Brain microvascular endothelial cell (primary cell): Measurements from ENCODE around the gene CYP4V2.
"Not testable (repeated sequence)": the region's sequence is repeated elsewhere in the genome, so short reads cannot be mapped to it uniquely, and the experiment has no call there.

Experiments used
- DNase-seq: peaks from one replicate; pipeline ENCODE4 v3.0.0-alpha.2; 2020
- H3K27ac ChIP-seq: fragments of 250-450 bp; sonication (Bioruptor Pico); 2 replicates; pipeline ENCODE4 v1.5.1; 2020; ENCODE audit warnings: mild to moderate bottlenecking, moderate library complexity
- H3K27me3 ChIP-seq: fragments of 250-450 bp; sonication (Bioruptor Pico); replicated peaks from 2 replicates; pipeline ENCODE4 v1.5.1; 2020; ENCODE audit warnings: mild to moderate bottlenecking
- H3K36me3 ChIP-seq: fragments of 250-450 bp; sonication (Bioruptor Pico); replicated peaks from 2 replicates; pipeline ENCODE4 v1.5.1; 2020; ENCODE audit warnings: mild to moderate bottlenecking
- H3K4me3 ChIP-seq: 2 replicates; pipeline ENCODE4 v1.5.1; 2011; ENCODE audit warnings: low read depth, mild to moderate bottlenecking, control low read depth, low read length, moderate library complexity
- CTCF ChIP-seq: IDR thresholded peaks from 2 replicates; pipeline ENCODE4 v1.5.1; 2011; ENCODE audit warnings: low read depth, mild to moderate bottlenecking, moderate library complexity, low read length, control low read depth, inconsistent platforms; ENCODE audit errors: missing control alignments
- in situ Hi-C: cut with HindIII; loops from 2 replicates; pipeline ENCODE4 v1.10.0; 2017; ENCODE audit warnings: low sequenced_read_pairs, low pct_ligation_motif_present

The CYP4V2 gene

GRCh38 chr4:186240848-186241491, 49.6 kb downstream of the CYP4V2 start:
- Histone ChIP-seq H3K36me3 (no peaks in the 10 kb centered on the region), H3K27me3 (no peaks in the 10 kb centered on the region), H3K27ac (no peak overlapping the region), H3K4me3 (no peak overlapping the region)
- in situ Hi-C loops: no loop called here
- DNase-seq: no peak
- TF ChIP-seq CTCF: no peak

- H3K36me3 ChIP-seq: no peaks in the 10 kb centered on the region
- no peak for TF ChIP-seq CTCF
- in situ Hi-C loops: no loop called here
- no peaks in the 10 kb centered on the region for H3K27me3 ChIP-seq
- no peak overlapping the region for H3K27ac ChIP-seq
- H3K4me3 ChIP-seq: no peak overlapping the region
- no peak for DNase-seq
These were observed 50.2 kb downstream of the CYP4V2 start for GRCh38 chr4:186241616-186242015.

- H3K4me3 ChIP-seq, H3K27ac ChIP-seq, DNase-seq, in situ Hi-C loops, H3K36me3 ChIP-seq, H3K27me3 ChIP-seq: not testable (repeated sequence)
These were observed 50.7 kb downstream of the CYP4V2 start for GRCh38 chr4:186242031-186242430.

- H3K4me3 ChIP-seq: no peak overlapping the region
- TF ChIP-seq CTCF: no peak
- H3K36me3 ChIP-seq: no peaks in the 10 kb centered on the region
- no peak for DNase-seq
- no peaks in the 10 kb centered on the region for H3K27me3 ChIP-seq
- in situ Hi-C loops: no loop called here
- H3K27ac ChIP-seq: no peak overlapping the region
These were observed 52.0 kb downstream of the CYP4V2 start for GRCh38 chr4:186243331-186243730.

GRCh38 chr4:186244835-186245234, 53.5 kb downstream of the CYP4V2 start:
- in situ Hi-C loops: no loop called here
- no peak for TF ChIP-seq CTCF

GRCh38 chr4:186247062-186247752, 55.8 kb downstream of the CYP4V2 start:
- H3K27ac ChIP-seq, in situ Hi-C loops, H3K4me3 ChIP-seq, H3K27me3 ChIP-seq, H3K36me3 ChIP-seq, DNase-seq: not testable (repeated sequence)

More at GRCh38 chr4:186244835-186245234, 53.5 kb downstream of the CYP4V2 start:
- H3K27me3 ChIP-seq: no peaks in the 10 kb centered on the region
- H3K36me3 ChIP-seq: no peaks in the 10 kb centered on the region
- no peak overlapping the region for H3K27ac ChIP-seq
- DNase-seq: no peak
- no peak overlapping the region for H3K4me3 ChIP-seq

- Histone ChIP-seq H3K4me3 (no peak overlapping the region), H3K27me3 (no peaks in the 10 kb centered on the region), H3K27ac (no peak overlapping the region), H3K36me3 (no peaks in the 10 kb centered on the region)
- DNase-seq: no peak
- in situ Hi-C loops: no loop called here
- no peak for TF ChIP-seq CTCF
These were observed 57.3 kb downstream of the CYP4V2 start for GRCh38 chr4:186248643-186249042.
